22Rv1 (cell line): Measurements from ENCODE around the gene C2CD4D.

Experiments used
- H3K27ac ChIP-seq: fragments of 450-650 bp; 2 replicates; pipeline ENCODE4 v1.5.1; 2017
- ZFX ChIP-seq: fragments of 450-650 bp; IDR thresholded peaks from 2 replicates; pipeline ENCODE4 v1.6.1; 2017; ENCODE audit warnings: antibody characterized with exemption, borderline replicate concordance
- TF ChIP-seq, protein P1 (sequence below): fragments of 450-650 bp; IDR thresholded peaks from 2 replicates; pipeline ENCODE4 v1.5.1; 2017; ENCODE audit warnings: mild to moderate bottlenecking

C2CD4D gene

DNA sequence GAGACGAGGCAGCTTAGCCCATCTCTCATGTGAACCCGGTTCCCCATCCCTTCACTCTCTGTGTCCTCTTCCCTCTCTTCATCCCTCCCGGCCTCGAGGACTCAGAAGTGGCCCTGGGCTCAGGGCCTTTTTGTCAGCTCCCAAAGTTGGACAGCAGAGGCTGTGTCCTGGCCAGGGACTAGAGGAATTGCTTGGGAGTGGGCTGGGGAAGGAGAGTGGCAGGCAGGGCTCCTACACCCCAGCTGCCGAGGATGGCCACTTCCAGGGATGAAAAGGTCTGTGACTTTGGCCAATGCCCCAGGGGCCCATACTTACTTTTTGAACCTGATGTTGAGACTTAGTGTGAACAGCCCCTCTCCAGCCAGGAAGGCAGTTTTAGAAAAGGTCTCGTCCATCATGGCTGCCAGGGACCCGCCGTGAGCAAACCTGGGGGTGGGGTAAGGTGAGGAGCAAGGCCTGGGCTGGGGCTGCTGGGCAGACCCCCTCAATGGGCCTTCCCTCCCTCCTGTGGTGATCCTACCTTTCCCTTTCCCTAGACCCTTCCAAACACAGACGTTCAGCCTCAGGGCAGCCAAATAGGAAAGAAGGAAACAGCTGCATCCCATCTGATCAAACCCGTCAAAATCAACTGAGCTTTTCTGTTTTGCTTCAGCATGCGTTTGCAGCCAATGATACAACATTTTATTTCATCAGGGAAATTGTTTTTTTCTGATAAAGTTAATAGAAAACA, 8.4 kb upstream of the C2CD4D start:
- TF ChIP-seq, protein P1, sequence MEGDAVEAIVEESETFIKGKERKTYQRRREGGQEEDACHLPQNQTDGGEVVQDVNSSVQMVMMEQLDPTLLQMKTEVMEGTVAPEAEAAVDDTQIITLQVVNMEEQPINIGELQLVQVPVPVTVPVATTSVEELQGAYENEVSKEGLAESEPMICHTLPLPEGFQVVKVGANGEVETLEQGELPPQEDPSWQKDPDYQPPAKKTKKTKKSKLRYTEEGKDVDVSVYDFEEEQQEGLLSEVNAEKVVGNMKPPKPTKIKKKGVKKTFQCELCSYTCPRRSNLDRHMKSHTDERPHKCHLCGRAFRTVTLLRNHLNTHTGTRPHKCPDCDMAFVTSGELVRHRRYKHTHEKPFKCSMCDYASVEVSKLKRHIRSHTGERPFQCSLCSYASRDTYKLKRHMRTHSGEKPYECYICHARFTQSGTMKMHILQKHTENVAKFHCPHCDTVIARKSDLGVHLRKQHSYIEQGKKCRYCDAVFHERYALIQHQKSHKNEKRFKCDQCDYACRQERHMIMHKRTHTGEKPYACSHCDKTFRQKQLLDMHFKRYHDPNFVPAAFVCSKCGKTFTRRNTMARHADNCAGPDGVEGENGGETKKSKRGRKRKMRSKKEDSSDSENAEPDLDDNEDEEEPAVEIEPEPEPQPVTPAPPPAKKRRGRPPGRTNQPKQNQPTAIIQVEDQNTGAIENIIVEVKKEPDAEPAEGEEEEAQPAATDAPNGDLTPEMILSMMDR, result no peak
- TF ChIP-seq ZFX, result no peak
- H3K27ac ChIP-seq, result no peak overlapping the region

DNA sequence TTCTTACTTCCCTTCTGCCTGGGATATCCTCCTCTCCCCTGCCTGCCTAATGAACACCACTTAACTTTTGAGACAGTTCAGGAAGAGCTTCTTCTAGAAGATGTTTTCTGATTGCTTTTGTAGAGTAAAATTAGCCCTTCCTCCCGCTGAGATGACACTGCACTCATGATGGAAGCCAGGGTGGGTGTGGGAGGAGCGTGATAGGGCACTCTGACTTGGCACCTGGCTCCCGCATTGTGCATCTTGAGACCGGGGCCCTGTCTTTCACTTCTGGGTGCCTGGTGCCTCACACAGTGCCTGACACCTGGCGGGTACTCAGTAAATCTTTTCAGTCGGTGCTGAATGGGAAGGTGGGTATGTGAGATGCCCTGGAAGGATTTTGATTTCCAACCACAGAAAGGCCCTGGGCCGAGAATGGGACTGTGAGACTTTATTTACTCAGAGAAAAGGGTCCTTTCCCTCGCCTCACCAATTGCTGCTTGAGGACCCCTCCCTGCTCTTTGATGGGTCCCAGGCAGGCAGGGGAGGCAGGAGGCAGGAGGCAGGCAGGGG, 7.1 kb upstream of the C2CD4D start:
- H3K27ac ChIP-seq, result no peak overlapping the region
- TF ChIP-seq ZFX, result no peak
- TF ChIP-seq, protein P1, result no peak

DNA sequence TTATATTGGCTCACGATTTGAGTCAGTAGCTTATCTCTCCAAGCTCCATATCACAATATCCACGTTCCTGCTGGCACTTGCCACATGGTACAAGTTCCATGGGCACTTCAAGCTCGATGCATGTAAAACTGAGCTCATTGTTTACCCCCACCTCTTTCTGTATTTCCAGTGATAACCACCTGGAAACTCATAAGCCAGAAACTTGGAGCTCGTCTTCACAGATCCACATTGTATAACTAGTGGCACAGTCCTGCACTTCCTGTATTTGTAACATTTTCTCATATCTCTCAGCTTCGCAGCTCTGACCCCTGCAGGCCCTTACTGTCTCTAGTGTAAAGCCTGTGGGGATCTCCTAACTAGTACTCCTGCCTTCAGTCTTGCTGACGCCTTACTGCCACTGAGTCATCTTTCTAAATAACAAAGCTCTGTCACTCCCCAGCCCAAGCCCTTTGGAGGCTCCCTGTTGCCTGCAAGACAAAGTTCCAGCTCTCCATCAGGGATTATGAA, 6.5 kb upstream of the C2CD4D start:
- TF ChIP-seq, protein P1, result no peak
- no peak for TF ChIP-seq ZFX
- no peak overlapping the region for H3K27ac ChIP-seq

DNA sequence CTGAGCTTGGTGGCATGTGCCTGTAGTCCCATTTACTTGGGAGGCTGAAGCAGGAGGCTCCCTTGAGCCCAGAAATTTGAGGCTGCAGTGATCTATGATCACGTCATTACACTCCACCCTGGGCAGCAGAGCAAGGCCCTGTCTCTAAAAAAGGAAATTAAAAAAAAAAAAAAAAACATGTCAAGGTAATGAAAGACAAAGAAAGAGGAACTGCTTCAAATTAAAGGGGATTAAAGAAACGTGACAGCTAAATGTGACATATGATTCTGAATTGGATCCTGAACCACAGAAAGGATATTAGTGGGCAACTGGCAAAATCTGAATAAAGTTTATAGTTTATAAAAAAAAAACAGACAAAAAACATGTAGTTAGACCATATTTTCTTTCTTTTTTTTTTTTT, 3.8 kb upstream of the C2CD4D start:
- H3K27ac ChIP-seq, result no peak overlapping the region
- TF ChIP-seq, protein P1, result no peak
- TF ChIP-seq ZFX, result no peak

DNA sequence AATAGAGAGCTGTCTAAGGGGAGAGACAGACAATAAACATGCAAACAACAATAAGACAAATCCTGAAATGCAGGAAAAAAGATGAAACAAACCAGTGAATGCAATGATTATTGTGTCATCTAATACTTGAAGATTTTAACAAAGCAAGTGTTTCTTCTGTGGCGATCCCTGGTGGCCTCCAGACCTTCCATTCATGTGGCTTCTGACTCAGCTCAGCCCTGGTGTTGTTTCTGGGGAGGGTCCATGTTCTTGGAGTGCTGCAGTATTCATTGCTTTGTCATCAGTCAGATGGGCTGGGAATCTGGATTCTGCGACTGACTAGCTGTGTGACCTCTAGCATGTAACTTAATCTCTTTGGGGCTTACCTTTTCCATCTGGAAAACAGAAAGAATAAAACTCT, 1.5 kb upstream of the C2CD4D start:
- no peak overlapping the region for H3K27ac ChIP-seq
- no peak for TF ChIP-seq ZFX
- TF ChIP-seq, protein P1, result no peak

DNA sequence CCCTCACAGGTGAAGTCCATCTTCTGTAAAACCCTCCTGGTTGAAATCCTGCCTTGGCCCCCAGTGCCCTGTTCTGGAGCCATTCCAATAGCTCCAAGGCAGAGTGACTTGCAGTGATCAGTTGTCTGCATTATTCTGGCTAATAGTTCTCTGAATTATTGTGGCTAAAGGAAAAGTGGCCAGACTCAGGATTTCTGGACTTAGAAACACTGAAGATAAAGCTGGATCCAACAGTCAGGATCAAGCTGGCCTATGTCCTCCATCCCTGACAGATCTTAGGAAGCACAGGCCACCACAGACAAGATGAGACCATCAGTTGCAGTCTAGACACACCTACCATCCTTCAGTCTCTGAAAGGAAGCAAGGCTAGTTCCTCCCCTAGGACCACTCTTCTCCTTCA, 801 bp upstream of the C2CD4D start:
- TF ChIP-seq, protein P1, result no peak
- no peak for TF ChIP-seq ZFX
- peak overlapping the region; percentile 98 for H3K27ac ChIP-seq

DNA sequence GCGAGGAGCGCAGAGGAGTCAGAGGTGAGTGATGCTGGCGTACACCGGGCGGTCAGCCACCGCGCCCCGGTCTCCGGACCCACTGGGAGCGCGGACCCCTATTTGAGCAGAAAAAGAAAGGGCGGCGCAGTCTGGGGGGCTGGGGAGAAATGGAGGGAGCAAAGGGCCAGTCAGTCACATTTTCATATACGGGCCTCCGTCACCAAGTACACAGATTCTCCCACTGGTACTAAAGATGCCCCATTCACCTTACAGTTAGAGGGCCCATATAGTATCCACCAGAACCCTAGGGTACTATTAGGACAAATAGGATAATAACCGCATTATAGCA, 573 bp downstream of the C2CD4D start:
- H3K27ac ChIP-seq, result peak overlapping the region; percentile 98
- TF ChIP-seq, protein P1, result no peak
- no peak for TF ChIP-seq ZFX
